Gastrocnemius medialis (tissue), 4 donors: ENCODE results near the gene FUOM.

Experiments
- POLR2A ChIP-seq, 2 donors: fragments of 450-650 bp; IDR thresholded peaks; one replicate each; pipeline ENCODE4 v1.6.1; 2017; ENCODE audit warnings: antibody characterized with exemption in 2 of 2, mild to moderate bottlenecking in 2 of 2, moderate library complexity in 2 of 2
- TF ChIP-seq, protein P1 (sequence below), 5 experiments: fragments of 450-650 bp in 3 of 5; fragments of 200-600 bp in 2 of 5; sonication (generic) in 2 of 5; IDR thresholded peaks in 4 of 5; conservative IDR thresholded peaks in 1 of 5; 1 replicate in 4 of 5; 2 replicates in 1 of 5; pipeline ENCODE4 v1.5.1; 2016 to 2019; ENCODE audit warnings: antibody characterized with exemption in 5 of 5, mild to moderate bottlenecking in 3 of 5, moderate library complexity in 3 of 5

DNA sequence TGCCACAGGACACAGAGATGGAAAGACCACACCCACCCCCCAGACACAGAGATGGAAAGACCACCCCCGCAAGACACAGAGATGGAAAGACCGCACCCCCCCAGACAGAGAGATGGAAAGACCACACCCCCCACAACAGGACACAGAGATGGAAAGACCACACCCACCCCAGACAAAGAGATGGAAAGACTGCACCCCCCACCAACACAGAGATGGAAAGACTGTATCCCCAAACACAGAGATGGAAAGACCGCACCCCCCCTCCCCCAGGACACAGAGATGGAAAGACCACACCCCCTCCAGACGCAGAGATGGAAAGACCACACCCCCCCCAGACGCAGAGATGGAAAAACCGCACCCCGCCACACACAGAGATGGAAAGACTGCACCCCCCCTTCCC, 41.1 kb downstream of the FUOM start:
- TF ChIP-seq, protein P1, sequence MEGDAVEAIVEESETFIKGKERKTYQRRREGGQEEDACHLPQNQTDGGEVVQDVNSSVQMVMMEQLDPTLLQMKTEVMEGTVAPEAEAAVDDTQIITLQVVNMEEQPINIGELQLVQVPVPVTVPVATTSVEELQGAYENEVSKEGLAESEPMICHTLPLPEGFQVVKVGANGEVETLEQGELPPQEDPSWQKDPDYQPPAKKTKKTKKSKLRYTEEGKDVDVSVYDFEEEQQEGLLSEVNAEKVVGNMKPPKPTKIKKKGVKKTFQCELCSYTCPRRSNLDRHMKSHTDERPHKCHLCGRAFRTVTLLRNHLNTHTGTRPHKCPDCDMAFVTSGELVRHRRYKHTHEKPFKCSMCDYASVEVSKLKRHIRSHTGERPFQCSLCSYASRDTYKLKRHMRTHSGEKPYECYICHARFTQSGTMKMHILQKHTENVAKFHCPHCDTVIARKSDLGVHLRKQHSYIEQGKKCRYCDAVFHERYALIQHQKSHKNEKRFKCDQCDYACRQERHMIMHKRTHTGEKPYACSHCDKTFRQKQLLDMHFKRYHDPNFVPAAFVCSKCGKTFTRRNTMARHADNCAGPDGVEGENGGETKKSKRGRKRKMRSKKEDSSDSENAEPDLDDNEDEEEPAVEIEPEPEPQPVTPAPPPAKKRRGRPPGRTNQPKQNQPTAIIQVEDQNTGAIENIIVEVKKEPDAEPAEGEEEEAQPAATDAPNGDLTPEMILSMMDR (IDR thresholded peaks at IDR 0.05 in 4 of 5, conservative IDR thresholded peaks at IDR 0.05 in 1 of 5): no peak
- TF ChIP-seq POLR2A (IDR thresholded peaks at IDR 0.05): no peak
